Liver (tissue), 9 donors: ENCODE results near the gene PGA5. TPM values are rescaled to one million over a fixed set of nuclear protein-coding genes. Genes with fewer than 3 reads are reported as not detected.

Experiments
- DNase-seq: peaks from one replicate; pipeline ENCODE4 v3.0.0-alpha.2; 2017; ENCODE audit warnings: low spot score
- H3K27ac ChIP-seq, 2 donors: one replicate each; pipeline ENCODE4 v1.7.0; 2013; ENCODE audit warnings: inconsistent platforms in 2 of 2, low read length in 2 of 2, control low read depth in 1 of 2, low read depth in 1 of 2, mild to moderate bottlenecking in 1 of 2
- H3K27me3 ChIP-seq, 4 donors: one replicate each; pipeline versions ENCODE4 v1.6.1 to v1.7.0; 2013; ENCODE audit warnings: low read length in 3 of 4, inconsistent platforms in 1 of 4, mild to moderate bottlenecking in 1 of 4, moderate library complexity in 1 of 4; ENCODE audit not compliant: control insufficient read depth in 4 of 4, insufficient read depth in 4 of 4
- H3K36me3 ChIP-seq, 4 donors: one replicate each; pipeline versions ENCODE4 v1.6.1 to v1.7.0; 2013; ENCODE audit warnings: low read length in 3 of 4, mild to moderate bottlenecking in 3 of 4, low read depth in 1 of 4, moderate library complexity in 1 of 4; ENCODE audit not compliant: control insufficient read depth in 4 of 4, insufficient read depth in 3 of 4
- H3K4me1 ChIP-seq, 4 donors: one replicate each; pipeline versions ENCODE4 v1.6.1 to v1.7.0; 2013; ENCODE audit warnings: low read length in 3 of 4, mild to moderate bottlenecking in 3 of 4, moderate library complexity in 1 of 4; ENCODE audit not compliant: control insufficient read depth in 4 of 4, insufficient read depth in 4 of 4
- H3K4me3 ChIP-seq, 3 donors: one replicate each; pipeline versions ENCODE4 v1.6.1 to v1.7.0; 2013; ENCODE audit warnings: low read length in 3 of 3, control low read depth in 1 of 3, low read depth in 1 of 3, mild to moderate bottlenecking in 1 of 3
- H3K9ac ChIP-seq, 2 donors: one replicate each; pipeline ENCODE4 v1.7.0; 2013; ENCODE audit warnings: low read length in 2 of 2, mild to moderate bottlenecking in 2 of 2, moderate library complexity in 2 of 2, control low read depth in 1 of 2, low read depth in 1 of 2
- H3K9me3 ChIP-seq, 4 donors: one replicate each; pipeline versions ENCODE4 v1.6.1 to v1.7.0; 2013; ENCODE audit warnings: low read length in 3 of 4; ENCODE audit not compliant: control insufficient read depth in 4 of 4
- ATF3 ChIP-seq: IDR thresholded peaks from 2 replicates; pipeline ENCODE4 v1.6.1; 2016; ENCODE audit warnings: antibody characterized with exemption
- EGR1 ChIP-seq, 2 donors: IDR thresholded peaks; 2 replicates each; pipeline ENCODE4 v1.6.1; 2016 to 2018; ENCODE audit warnings: antibody characterized with exemption in 2 of 2, low read depth in 2 of 2
- FOXA1 ChIP-seq: IDR thresholded peaks from 2 replicates; pipeline ENCODE4 v1.6.1; 2016; ENCODE audit warnings: antibody characterized with exemption
- FOXA2 ChIP-seq: IDR thresholded peaks from 2 replicates; pipeline ENCODE4 v1.6.1; 2016; ENCODE audit warnings: antibody characterized with exemption
- HNF4A ChIP-seq, 2 donors: conservative IDR thresholded peaks; 2 replicates each; pipeline ENCODE4 v1.6.1; 2016; ENCODE audit warnings: antibody characterized with exemption in 2 of 2, mild to moderate bottlenecking in 2 of 2
- HNF4G ChIP-seq: IDR thresholded peaks from 2 replicates; pipeline ENCODE4 v1.6.1; 2016; ENCODE audit warnings: antibody characterized with exemption
- MAX ChIP-seq: IDR thresholded peaks from 2 replicates; pipeline ENCODE4 v1.6.1; 2016; ENCODE audit warnings: antibody characterized with exemption
- RXRA ChIP-seq, 2 donors: IDR thresholded peaks; 2 replicates each; pipeline ENCODE4 v1.6.1; 2017 to 2018; ENCODE audit warnings: antibody characterized with exemption in 2 of 2, mild to moderate bottlenecking in 1 of 2
- SP1 ChIP-seq: IDR thresholded peaks from 2 replicates; pipeline ENCODE4 v1.6.1; 2018; ENCODE audit warnings: antibody characterized with exemption, mild to moderate bottlenecking
- TAF1 ChIP-seq: conservative IDR thresholded peaks from 2 replicates; pipeline ENCODE4 v1.6.1; 2016; ENCODE audit warnings: antibody characterized with exemption, mild to moderate bottlenecking
- YY1 ChIP-seq: IDR thresholded peaks from 2 replicates; pipeline ENCODE4 v1.6.1; 2016; ENCODE audit warnings: antibody characterized with exemption, mild to moderate bottlenecking
- WGBS: extraction: QIAGEN DNeasy Blood & Tissue Kit; methylation state at CpG from one replicate; pipeline ENCODE4 v1.1.7; 2013; 5-methylcytosine and 5-hydroxymethylcytosine counted together
- polyA plus RNA-seq, 2 donors: library from polyadenylated mRNA; stranded (reverse) in 1 of 2; unstranded in 1 of 2; fragments of 200-250 nt in 1 of 2; fragments of >200 nt in 1 of 2; fragmentation: Nextera tagmentation in 1 of 2; extraction: Ambion mirVana in 1 of 2; gene quantifications; one replicate each; pipeline versions ENCODE4 v1.2.1 to v1.2.3, GENCODE V29; 2013 to 2015
- total RNA-seq, 2 donors: library from RNA; depleted of rRNA; stranded (reverse); fragments of >200 nt; gene quantifications; one replicate each; pipeline ENCODE4 v1.2.3, GENCODE V29; 2014
- TF ChIP-seq, protein P1 (sequence below): fragments of 150-350 bp; IDR thresholded peaks from 2 replicates; pipeline ENCODE4 v1.5.1; 2017; ENCODE audit warnings: improper control_type of control experiment, low read depth, low read length; ENCODE audit not compliant: missing input control
- TF ChIP-seq, protein P2 (sequence below): IDR thresholded peaks from 2 replicates; pipeline ENCODE4 v1.6.1; 2016; ENCODE audit warnings: antibody characterized with exemption, mild to moderate bottlenecking
- TF ChIP-seq, protein P3 (sequence below): IDR thresholded peaks from 2 replicates; pipeline ENCODE4 v1.6.1; 2016; ENCODE audit warnings: antibody characterized with exemption
- donor health status: healthy.
- donor health status: healthy.
- donor health status: healthy.
- donor health status: healthy.
- donor health status: healthy.

PGA5 gene
- total and polyA plus RNA-seq, 4 donors, result 0.31 to 1.7 (median 0.40) TPM; not detected in 1

- WGBS, result 91% methylated on average over 20 of the region's 20 CpGs
- H3K9me3 ChIP-seq, result no peaks in the 10 kb centered on the region
- no peak overlapping the region for H3K27ac ChIP-seq
- no peak overlapping the region for H3K9ac ChIP-seq
- H3K4me3 ChIP-seq, result no peak overlapping the region
- TF ChIP-seq SP1 (no peak), ATF3 (no peak), EGR1 (IDR thresholded peaks at IDR 0.05; ENCODE audit: low read depth in 2 of 2) (no peak), RXRA (IDR thresholded peaks at IDR 0.05) (no peak), HNF4A (conservative IDR thresholded peaks at IDR 0.05) (no peak), FOXA1 (no peak), TAF1 (no peak), HNF4G (no peak), FOXA2 (no peak), YY1 (no peak), MAX (no peak)
- TF ChIP-seq, protein P1, sequence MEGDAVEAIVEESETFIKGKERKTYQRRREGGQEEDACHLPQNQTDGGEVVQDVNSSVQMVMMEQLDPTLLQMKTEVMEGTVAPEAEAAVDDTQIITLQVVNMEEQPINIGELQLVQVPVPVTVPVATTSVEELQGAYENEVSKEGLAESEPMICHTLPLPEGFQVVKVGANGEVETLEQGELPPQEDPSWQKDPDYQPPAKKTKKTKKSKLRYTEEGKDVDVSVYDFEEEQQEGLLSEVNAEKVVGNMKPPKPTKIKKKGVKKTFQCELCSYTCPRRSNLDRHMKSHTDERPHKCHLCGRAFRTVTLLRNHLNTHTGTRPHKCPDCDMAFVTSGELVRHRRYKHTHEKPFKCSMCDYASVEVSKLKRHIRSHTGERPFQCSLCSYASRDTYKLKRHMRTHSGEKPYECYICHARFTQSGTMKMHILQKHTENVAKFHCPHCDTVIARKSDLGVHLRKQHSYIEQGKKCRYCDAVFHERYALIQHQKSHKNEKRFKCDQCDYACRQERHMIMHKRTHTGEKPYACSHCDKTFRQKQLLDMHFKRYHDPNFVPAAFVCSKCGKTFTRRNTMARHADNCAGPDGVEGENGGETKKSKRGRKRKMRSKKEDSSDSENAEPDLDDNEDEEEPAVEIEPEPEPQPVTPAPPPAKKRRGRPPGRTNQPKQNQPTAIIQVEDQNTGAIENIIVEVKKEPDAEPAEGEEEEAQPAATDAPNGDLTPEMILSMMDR, result no peak
- TF ChIP-seq, protein P2, sequence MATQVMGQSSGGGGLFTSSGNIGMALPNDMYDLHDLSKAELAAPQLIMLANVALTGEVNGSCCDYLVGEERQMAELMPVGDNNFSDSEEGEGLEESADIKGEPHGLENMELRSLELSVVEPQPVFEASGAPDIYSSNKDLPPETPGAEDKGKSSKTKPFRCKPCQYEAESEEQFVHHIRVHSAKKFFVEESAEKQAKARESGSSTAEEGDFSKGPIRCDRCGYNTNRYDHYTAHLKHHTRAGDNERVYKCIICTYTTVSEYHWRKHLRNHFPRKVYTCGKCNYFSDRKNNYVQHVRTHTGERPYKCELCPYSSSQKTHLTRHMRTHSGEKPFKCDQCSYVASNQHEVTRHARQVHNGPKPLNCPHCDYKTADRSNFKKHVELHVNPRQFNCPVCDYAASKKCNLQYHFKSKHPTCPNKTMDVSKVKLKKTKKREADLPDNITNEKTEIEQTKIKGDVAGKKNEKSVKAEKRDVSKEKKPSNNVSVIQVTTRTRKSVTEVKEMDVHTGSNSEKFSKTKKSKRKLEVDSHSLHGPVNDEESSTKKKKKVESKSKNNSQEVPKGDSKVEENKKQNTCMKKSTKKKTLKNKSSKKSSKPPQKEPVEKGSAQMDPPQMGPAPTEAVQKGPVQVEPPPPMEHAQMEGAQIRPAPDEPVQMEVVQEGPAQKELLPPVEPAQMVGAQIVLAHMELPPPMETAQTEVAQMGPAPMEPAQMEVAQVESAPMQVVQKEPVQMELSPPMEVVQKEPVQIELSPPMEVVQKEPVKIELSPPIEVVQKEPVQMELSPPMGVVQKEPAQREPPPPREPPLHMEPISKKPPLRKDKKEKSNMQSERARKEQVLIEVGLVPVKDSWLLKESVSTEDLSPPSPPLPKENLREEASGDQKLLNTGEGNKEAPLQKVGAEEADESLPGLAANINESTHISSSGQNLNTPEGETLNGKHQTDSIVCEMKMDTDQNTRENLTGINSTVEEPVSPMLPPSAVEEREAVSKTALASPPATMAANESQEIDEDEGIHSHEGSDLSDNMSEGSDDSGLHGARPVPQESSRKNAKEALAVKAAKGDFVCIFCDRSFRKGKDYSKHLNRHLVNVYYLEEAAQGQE, result no peak
- TF ChIP-seq, protein P3, sequence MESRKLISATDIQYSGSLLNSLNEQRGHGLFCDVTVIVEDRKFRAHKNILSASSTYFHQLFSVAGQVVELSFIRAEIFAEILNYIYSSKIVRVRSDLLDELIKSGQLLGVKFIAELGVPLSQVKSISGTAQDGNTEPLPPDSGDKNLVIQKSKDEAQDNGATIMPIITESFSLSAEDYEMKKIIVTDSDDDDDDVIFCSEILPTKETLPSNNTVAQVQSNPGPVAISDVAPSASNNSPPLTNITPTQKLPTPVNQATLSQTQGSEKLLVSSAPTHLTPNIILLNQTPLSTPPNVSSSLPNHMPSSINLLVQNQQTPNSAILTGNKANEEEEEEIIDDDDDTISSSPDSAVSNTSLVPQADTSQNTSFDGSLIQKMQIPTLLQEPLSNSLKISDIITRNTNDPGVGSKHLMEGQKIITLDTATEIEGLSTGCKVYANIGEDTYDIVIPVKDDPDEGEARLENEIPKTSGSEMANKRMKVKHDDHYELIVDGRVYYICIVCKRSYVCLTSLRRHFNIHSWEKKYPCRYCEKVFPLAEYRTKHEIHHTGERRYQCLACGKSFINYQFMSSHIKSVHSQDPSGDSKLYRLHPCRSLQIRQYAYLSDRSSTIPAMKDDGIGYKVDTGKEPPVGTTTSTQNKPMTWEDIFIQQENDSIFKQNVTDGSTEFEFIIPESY, result no peak
- no peak for DNase-seq
- no peaks in the 10 kb centered on the region for H3K27me3 ChIP-seq
- H3K4me1 ChIP-seq, result peaks cover 0 to 2% (median 0%) of the 10 kb centered on the region in 4 donors
- H3K36me3 ChIP-seq, result peaks cover 0 to 5% (median 0%) of the 10 kb centered on the region in 4 donors
These were observed 40.1 kb downstream of the PGA5 start for GRCh38 chr11:61280883-61281580.
